Calu3 (cell line): ENCODE measurements around the gene SERTAD2. TPM values are rescaled to one million over a fixed set of nuclear protein-coding genes. Genes with fewer than 3 reads are reported as not detected.

Experiments
- BruUV-seq: library from RNA; stranded (reverse); fragments of 400-500 nt; replicated peaks from 2 replicates; lab custom pipeline; 2021; lab: Mats Ljungman, UMichigan
- CTCF ChIA-PET: fragments of 300-600 bp; sonication (Branson Sonifier 250); formaldehyde crosslinking; loops from one replicate; lab custom pipeline; 2022; ENCODE audit warnings: antibody characterized with exemption; lab: Charles Lee
- DNase-seq: peaks from one replicate; pipeline ENCODE4 v3.0.0; 2022
- H3K27ac Mint-ChIP-seq: one replicate; pipeline ENCODE4 v1.8.0; 2022; ENCODE audit warnings: mixed read lengths; ENCODE audit not compliant: unreplicated experiment
- H3K27me3 Mint-ChIP-seq: one replicate; pipeline ENCODE4 v1.8.0; 2022; ENCODE audit warnings: mixed read lengths; ENCODE audit not compliant: unreplicated experiment
- H3K36me3 Mint-ChIP-seq: one replicate; pipeline ENCODE4 v1.8.0; 2022; ENCODE audit warnings: mild to moderate bottlenecking, moderate library complexity, mixed read lengths; ENCODE audit not compliant: insufficient read depth, unreplicated experiment
- H3K4me1 Mint-ChIP-seq: one replicate; pipeline ENCODE4 v1.8.0; 2022; ENCODE audit warnings: mild to moderate bottlenecking, low read depth, mixed read lengths; ENCODE audit not compliant: unreplicated experiment
- H3K4me3 Mint-ChIP-seq: one replicate; pipeline ENCODE4 v1.8.0; 2022; ENCODE audit warnings: mild to moderate bottlenecking, low read depth, moderate library complexity, mixed read lengths; ENCODE audit not compliant: unreplicated experiment
- H3K9me3 Mint-ChIP-seq: one replicate; pipeline ENCODE4 v1.8.0; 2022; ENCODE audit warnings: low read depth, mixed read lengths; ENCODE audit not compliant: unreplicated experiment
- intact Hi-C: fragments of 100-400 bp; cut with micrococcal nuclease; formaldehyde crosslinking; loops from one replicate; pipeline ENCODE4 v1.10.0; 2022; ENCODE audit not compliant: unreplicated experiment
- total RNA-seq: library from RNA; stranded (reverse); gene quantifications from 2 replicates; pipeline ENCODE4 v1.2.3, GENCODE V29; 2022
- TF ChIP-seq, protein P1 (sequence below): fragments of 200-600 bp; IDR thresholded peaks from one replicate; pipeline ENCODE4 v1.8.0; 2022; ENCODE audit warnings: antibody characterized with exemption; ENCODE audit not compliant: unreplicated experiment

The SERTAD2 gene
- total RNA-seq, 1 experiment from 2014 or later, result 19.2 TPM

DNA sequence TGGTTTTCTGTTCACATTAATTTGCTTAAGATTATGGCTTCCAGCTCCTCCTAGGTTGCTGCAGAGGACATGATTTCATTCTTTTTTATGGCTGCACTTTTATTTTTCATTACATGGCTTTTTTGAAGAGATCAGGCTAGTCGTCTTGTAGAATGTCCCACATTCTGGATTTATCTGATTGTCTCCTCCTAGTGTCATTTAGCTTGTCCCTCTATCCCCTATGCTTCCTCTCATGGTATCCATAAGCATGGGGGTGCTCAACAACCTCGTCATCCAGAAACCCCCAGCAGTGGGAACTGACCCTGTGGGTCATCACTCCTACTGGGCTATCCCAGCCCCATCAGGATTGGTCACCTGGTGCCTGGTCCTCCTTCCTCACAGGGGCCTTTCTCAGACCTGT lies 49.6 kb downstream of the SERTAD2 start:
- CTCF ChIA-PET, result no interaction called here
- no TSS peak for BruUV-seq
- peaks cover 53% of the 10 kb centered on the region for H3K4me1 Mint-ChIP-seq
- DNase-seq, result no peak
- no peaks in the 10 kb centered on the region for H3K27me3 Mint-ChIP-seq
- TF ChIP-seq, protein P1, sequence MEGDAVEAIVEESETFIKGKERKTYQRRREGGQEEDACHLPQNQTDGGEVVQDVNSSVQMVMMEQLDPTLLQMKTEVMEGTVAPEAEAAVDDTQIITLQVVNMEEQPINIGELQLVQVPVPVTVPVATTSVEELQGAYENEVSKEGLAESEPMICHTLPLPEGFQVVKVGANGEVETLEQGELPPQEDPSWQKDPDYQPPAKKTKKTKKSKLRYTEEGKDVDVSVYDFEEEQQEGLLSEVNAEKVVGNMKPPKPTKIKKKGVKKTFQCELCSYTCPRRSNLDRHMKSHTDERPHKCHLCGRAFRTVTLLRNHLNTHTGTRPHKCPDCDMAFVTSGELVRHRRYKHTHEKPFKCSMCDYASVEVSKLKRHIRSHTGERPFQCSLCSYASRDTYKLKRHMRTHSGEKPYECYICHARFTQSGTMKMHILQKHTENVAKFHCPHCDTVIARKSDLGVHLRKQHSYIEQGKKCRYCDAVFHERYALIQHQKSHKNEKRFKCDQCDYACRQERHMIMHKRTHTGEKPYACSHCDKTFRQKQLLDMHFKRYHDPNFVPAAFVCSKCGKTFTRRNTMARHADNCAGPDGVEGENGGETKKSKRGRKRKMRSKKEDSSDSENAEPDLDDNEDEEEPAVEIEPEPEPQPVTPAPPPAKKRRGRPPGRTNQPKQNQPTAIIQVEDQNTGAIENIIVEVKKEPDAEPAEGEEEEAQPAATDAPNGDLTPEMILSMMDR, result no peak
- peaks cover 29% of the 10 kb centered on the region for H3K36me3 Mint-ChIP-seq
- intact Hi-C loops, result no loop called here
- H3K9me3 Mint-ChIP-seq, result peaks cover 4% of the 10 kb centered on the region
- no peak overlapping the region for H3K4me3 Mint-ChIP-seq
- no peak overlapping the region for H3K27ac Mint-ChIP-seq

DNA sequence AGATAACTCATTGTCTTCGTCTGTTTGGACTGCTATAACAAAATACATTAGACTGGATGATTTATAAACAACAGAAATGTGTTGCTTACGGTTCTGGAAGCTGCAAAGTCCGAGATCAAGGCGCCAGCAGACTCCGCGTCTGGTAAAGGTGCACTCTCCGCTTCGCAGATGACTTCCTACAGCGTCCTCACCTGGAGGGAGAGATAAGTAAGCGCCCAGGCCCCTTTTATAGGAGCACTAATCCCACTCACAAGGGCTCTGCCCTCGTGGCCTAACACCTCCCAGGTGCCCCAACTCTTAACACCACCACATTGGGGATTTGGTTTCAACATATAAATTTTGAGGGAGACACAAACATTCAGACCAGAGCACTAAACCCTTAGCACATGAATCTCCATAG lies 51.3 kb downstream of the SERTAD2 start:
- Mint-ChIP-seq H3K9me3 (peaks cover 4% of the 10 kb centered on the region), H3K27ac (no peak overlapping the region), H3K36me3 (peaks cover 17% of the 10 kb centered on the region), H3K4me1 (peaks cover 38% of the 10 kb centered on the region), H3K27me3 (no peaks in the 10 kb centered on the region), H3K4me3 (no peak overlapping the region)
- TF ChIP-seq, protein P1, result no peak
- DNase-seq, result no peak
- CTCF ChIA-PET, result no interaction called here
- BruUV-seq, result no TSS peak
- intact Hi-C loops, result no loop called here

DNA sequence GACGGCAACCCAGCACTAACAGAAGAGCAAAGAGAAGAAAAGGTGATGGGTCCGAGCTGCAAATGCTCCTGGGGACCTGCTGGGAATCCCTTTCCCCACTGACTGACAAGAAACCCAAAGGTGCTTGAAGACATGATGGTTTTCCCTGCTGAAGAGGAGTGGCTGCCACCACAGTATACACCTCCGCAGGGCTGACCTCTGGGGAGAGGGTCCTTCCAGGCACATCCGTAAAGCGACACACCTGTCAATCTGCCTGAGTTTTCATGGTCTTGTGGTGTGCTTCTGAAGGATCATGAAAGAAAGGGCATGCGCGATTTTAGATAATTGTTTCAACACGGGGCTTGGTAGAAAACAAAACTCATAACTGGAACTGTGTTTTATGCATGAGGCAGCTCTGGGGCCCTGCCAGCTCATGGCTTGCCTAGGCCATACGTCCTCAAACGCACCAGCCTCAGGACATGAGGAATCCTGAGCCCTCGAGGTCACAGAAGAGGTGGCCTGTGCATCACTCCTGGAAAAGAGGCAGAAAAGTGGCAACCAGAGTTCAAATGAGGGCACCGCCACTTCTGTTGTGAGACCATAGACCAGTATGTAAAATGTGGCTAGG lies 51.8 kb downstream of the SERTAD2 start:
- H3K9me3 Mint-ChIP-seq, result peaks cover 4% of the 10 kb centered on the region
- no peaks in the 10 kb centered on the region for H3K27me3 Mint-ChIP-seq
- no peak for DNase-seq
- peaks cover 34% of the 10 kb centered on the region for H3K4me1 Mint-ChIP-seq
- peaks cover 16% of the 10 kb centered on the region for H3K36me3 Mint-ChIP-seq
- TF ChIP-seq, protein P1, result no peak
- intact Hi-C loops, result no loop called here
- H3K4me3 Mint-ChIP-seq, result no peak overlapping the region
- H3K27ac Mint-ChIP-seq, result no peak overlapping the region
- BruUV-seq, result no TSS peak
- CTCF ChIA-PET, result no interaction called here

DNA sequence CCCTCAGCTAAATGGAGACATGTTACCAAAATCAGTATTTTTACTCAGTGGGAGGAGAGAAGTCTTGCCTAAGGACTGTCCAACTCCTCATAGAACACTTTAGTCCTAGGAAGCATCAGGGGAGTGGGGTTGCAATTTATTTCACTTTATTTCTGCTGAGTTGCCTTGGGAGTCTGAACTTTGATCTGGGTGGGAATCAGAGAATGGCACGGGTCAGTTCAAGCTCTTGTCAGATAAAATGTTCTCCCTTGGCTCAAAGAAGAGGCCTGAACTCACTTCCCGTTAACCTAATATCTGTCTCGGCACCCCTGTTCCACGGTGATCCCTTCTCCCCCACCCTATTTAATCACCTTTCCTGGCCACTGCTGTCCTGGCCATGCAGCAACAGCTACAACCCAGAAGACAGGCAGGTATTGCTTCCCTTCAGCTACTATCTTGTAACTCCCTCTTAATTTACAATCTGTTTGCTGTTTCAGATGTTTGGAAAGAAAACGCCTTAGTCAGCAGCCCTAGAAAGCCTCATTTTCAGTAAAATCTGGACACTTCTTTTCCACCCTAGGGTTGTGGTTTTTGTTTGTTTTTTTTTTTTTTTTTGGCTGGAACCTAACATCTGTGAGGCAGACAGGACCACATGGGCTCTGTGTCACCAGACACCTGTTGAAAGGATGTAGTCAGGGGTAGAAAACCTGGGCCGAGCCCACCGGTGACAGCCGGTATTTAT lies 52.5 kb downstream of the SERTAD2 start:
- peaks cover 27% of the 10 kb centered on the region for H3K4me1 Mint-ChIP-seq

More for the DNA sequence above, 52.5 kb downstream of the SERTAD2 start:
- Mint-ChIP-seq H3K36me3 (peaks cover 9% of the 10 kb centered on the region), H3K4me3 (no peak overlapping the region), H3K9me3 (peaks cover 4% of the 10 kb centered on the region), H3K27me3 (no peaks in the 10 kb centered on the region), H3K27ac (no peak overlapping the region)
- CTCF ChIA-PET, result interaction anchor here (0.6 to 1.1 kb wide), 3 partner anchors 14 to 185 kb away, joined by 3 read pairs; no protein-coding TSS in a partner anchor
- no peak for DNase-seq
- BruUV-seq, result no TSS peak
- TF ChIP-seq, protein P1, result no peak
- intact Hi-C loops, result no loop called here
